HG03139 (cell line): ENCODE data around the gene RPS27L.
A peak's percentile ranks its signal among the peaks of the same experiment; 100 is the strongest.
"Not testable (repeated sequence)": the region's sequence is repeated elsewhere in the genome, so short reads cannot be mapped to it uniquely, and the experiment has no call there.

ENCODE experiments used
- ATAC-seq: cut with Tn5 transposase; IDR thresholded peaks from one replicate; pipeline ENCODE4 v1.9.1; 2021; ENCODE audit not compliant: unreplicated experiment

RPS27L gene

GRCh38 chr15:63145426-63145825 lies 11.9 kb downstream of the RPS27L start:
- no peak for ATAC-seq

GRCh38 chr15:63140936-63141335 lies 16.3 kb downstream of the RPS27L start:
- ATAC-seq, result no peak

- no peak for ATAC-seq
These were observed 20.5 kb downstream of the RPS27L start for GRCh38 chr15:63136742-63137141.

GRCh38 chr15:63135804-63136203 lies 21.5 kb downstream of the RPS27L start:
- no peak for ATAC-seq

- no peak for ATAC-seq
These were observed 22.0 kb downstream of the RPS27L start for GRCh38 chr15:63135281-63135680.

- no peak for ATAC-seq
These were observed 22.9 kb downstream of the RPS27L start for GRCh38 chr15:63134245-63134985.

- ATAC-seq, result no peak
These were observed 23.5 kb downstream of the RPS27L start for GRCh38 chr15:63133786-63134185.

GRCh38 chr15:63126726-63127125 lies 30.6 kb downstream of the RPS27L start:
- no peak for ATAC-seq

GRCh38 chr15:63124506-63124905 lies 32.8 kb downstream of the RPS27L start:
- ATAC-seq, result no peak

- ATAC-seq, result peak; percentile 83
These were observed 35.0 kb downstream of the RPS27L start for GRCh38 chr15:63122002-63122875.

GRCh38 chr15:63121382-63122001 lies 35.8 kb downstream of the RPS27L start, which contains the start of gene LACTB:
TSS of gene LACTB (plus strand) at chr15:63121861. CDS start at chr15:63121872, 11 bp downstream.
- peak; percentile 55 for ATAC-seq

- ATAC-seq, result no peak
These were observed 38.4 kb downstream of the RPS27L start for GRCh38 chr15:63118854-63119253.

GRCh38 chr15:63114465-63114864 lies 42.8 kb downstream of the RPS27L start:
- ATAC-seq, result no peak

GRCh38 chr15:63112871-63113270 lies 44.4 kb downstream of the RPS27L start:
- no peak for ATAC-seq

GRCh38 chr15:63111481-63111880 lies 45.8 kb downstream of the RPS27L start:
- ATAC-seq, result no peak

GRCh38 chr15:63110428-63111026 lies 46.8 kb downstream of the RPS27L start:
- ATAC-seq, result no peak

GRCh38 chr15:63109920-63110319 lies 47.4 kb downstream of the RPS27L start:
- ATAC-seq, result no peak

- no peak for ATAC-seq
These were observed 47.8 kb downstream of the RPS27L start for GRCh38 chr15:63109498-63109897.

GRCh38 chr15:63107895-63108546 lies 49.3 kb downstream of the RPS27L start:
- no peak for ATAC-seq

- ATAC-seq, result not testable (repeated sequence)
These were observed 51.9 kb downstream of the RPS27L start for GRCh38 chr15:63105354-63105753.

- no peak for ATAC-seq
These were observed 52.5 kb downstream of the RPS27L start for GRCh38 chr15:63104727-63105126.
